Measurements from ENCODE around the gene FAM3B. TPM values are rescaled to one million over a fixed set of nuclear protein-coding genes. Genes with fewer than 3 reads are reported as not detected.

Gene FAM3B
- total and polyA plus RNA-seq, 2 experiments from 2014 or later: 2.5 to 3.6 TPM

GRCh38 chr21:41319273-41319672 lies 2.7 kb downstream of the FAM3B start (continued):
- TF ChIP-seq ZNF462 (CRISPR knock-in tag; IDR thresholded peaks at IDR 0.05) (no peak), STAT1 (IDR thresholded peaks at IDR 0.05; ENCODE audit: unreplicated experiment) (no peak), POLR2AphosphoS5 (IDR thresholded peaks at IDR 0.05; ENCODE audit: low read depth) (no peak)

- no peak overlapping the region for H2AFZ ChIP-seq
- H3K36me3 ChIP-seq (ENCODE audit: insufficient read depth): no peaks in the 10 kb centered on the region
- Mint-ChIP-seq H3K4me1 (peaks cover 14% of the 10 kb centered on the region), H3K36me3 (ENCODE audit: low read depth) (no peaks in the 10 kb centered on the region), H3K27me3 (ENCODE audit: insufficient read depth, low read depth, poor library complexity) (peaks cover 9% of the 10 kb centered on the region), H3K27ac (no peak overlapping the region; the same call in 1 of the 2 replicates), H3K9me3 (no peaks in the 10 kb centered on the region; the same call in 2 of the 3 replicates), H3K4me3 (no peak overlapping the region)
- H3K79me2 ChIP-seq (replicated peaks; ENCODE audit: insufficient read depth): no peaks in the 10 kb centered on the region
- H4K20me1 ChIP-seq (replicated peaks; ENCODE audit: insufficient read depth): no peaks in the 10 kb centered on the region
- no peak overlapping the region for H3K4me3 ChIP-seq
- peaks cover 11% of the 10 kb centered on the region; the same call in 1 of the 2 replicates for H3K27me3 ChIP-seq (ENCODE audit: insufficient read depth)
- ATAC-seq (no peak), DNase-seq (ENCODE audit: low spot score) (no peak)
- H3K27ac ChIP-seq (ENCODE audit: low read depth): no peak overlapping the region
- H3K4me2 ChIP-seq: no peak overlapping the region
- peaks cover 5% of the 10 kb centered on the region for H3K4me1 ChIP-seq (ENCODE audit: insufficient read depth)
- H3K9me2 ChIP-seq (ENCODE audit: insufficient read depth): no peaks in the 10 kb centered on the region
- no peaks in the 10 kb centered on the region for H3F3A ChIP-seq (replicated peaks; ENCODE audit: low read depth)
- TF ChIP-seq ZNF114 (CRISPR knock-in tag; IDR thresholded peaks at IDR 0.05) (no peak), CREB1 (CRISPR knock-in tag; IDR thresholded peaks at IDR 0.05; ENCODE audit: low read depth) (no peak), EZH2 (IDR thresholded peaks at IDR 0.05; ENCODE audit: low read depth, unreplicated experiment) (no peak), ZNF331 (CRISPR knock-in tag; IDR thresholded peaks at IDR 0.05; ENCODE audit: low read depth) (no peak), ZNF462 (CRISPR knock-in tag; IDR thresholded peaks at IDR 0.05) (no peak), EZH2phosphoT487 (IDR thresholded peaks at IDR 0.05; ENCODE audit: unreplicated experiment) (no peak)
Observed at GRCh38 chr21:41321211-41321907, 4.8 kb downstream of the FAM3B start.

Measured in GM23338 (cell line).